Measurements from ENCODE around the gene ILKAP. TPM values are rescaled to one million over a fixed set of nuclear protein-coding genes. Genes with fewer than 3 reads are reported as not detected.

Gene ILKAP
- polyA plus RNA-seq, 3 donors = 23.2 to 44.2 (median 29.3) TPM

DNA sequence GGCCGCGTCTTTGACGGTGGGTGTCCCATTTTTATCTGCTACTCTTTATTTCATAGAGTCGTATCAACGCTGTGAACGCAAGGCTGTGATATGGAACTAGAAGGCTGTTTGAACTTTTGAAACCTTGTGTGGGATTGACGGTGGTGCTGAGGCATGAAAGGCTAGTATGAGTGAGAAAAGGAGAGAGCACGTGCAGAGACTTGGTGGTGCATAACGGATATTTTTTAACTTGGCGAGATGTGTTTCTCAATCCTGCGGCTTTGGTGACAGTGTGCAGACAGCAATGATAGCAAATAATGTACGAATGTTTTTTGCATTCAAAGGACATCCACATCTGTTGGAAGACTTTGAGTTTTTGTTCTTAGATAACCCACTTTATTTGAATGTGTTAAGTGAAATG, 30.1 kb upstream of the ILKAP start:
- Mint-ChIP-seq H3K27ac (no peak overlapping the region), H3K4me1 (peaks cover 31% of the 10 kb centered on the region), H3K36me3 (peaks cover 0 to 7% of the 10 kb centered on the region in 2 donors), H3K4me3 (no peak overlapping the region), H3K9me3 (peaks cover 2 to 17% (median 6%) of the 10 kb centered on the region in 7 donors), H3K27me3 (ENCODE audit: low read depth in 3 of 3) (peaks cover 41 to 85% (median 76%) of the 10 kb centered on the region in 3 donors)
- Histone ChIP-seq H3K27ac (ENCODE audit: low read depth in 1 of 2, low read length in 2 of 2) (no peak overlapping the region), H3K9me3 (replicated peaks in 1 of 2; ENCODE audit: control insufficient read depth in 1 of 2, insufficient read depth in 1 of 2, low read length in 2 of 2) (peaks cover 2 to 8% of the 10 kb centered on the region in 2 donors), H2AFZ (ENCODE audit: insufficient read depth, low read depth, low read length, poor library complexity, severe bottlenecking) (no peak overlapping the region), H3K9ac (ENCODE audit: insufficient read depth, low read length, poor library complexity, severe bottlenecking) (no peak overlapping the region), H3K27me3 (ENCODE audit: control insufficient read depth in 2 of 2, insufficient read depth in 2 of 2, low read length in 2 of 2) (peaks cover 6 to 38% of the 10 kb centered on the region in 2 donors), H3K36me3 (replicated peaks in 1 of 2; ENCODE audit: control insufficient read depth in 1 of 2, insufficient read depth in 2 of 2, low read length in 2 of 2) (no peaks in the 10 kb centered on the region), H3K79me2 (ENCODE audit: insufficient read depth, low read length) (no peaks in the 10 kb centered on the region), H3K4me1 (ENCODE audit: control insufficient read depth in 1 of 2, insufficient read depth in 2 of 2, low read length in 2 of 2) (peaks cover 27 to 28% of the 10 kb centered on the region in 2 donors), H4K20me1 (ENCODE audit: insufficient read depth, low read length) (no peaks in the 10 kb centered on the region), H3K4me2 (replicated peaks; ENCODE audit: extremely low read depth, low read length, poor library complexity, severe bottlenecking) (no peak overlapping the region), H3K4me3 (replicated peaks in 1 of 3; ENCODE audit: low read depth in 2 of 3, low read length in 3 of 3) (no peak overlapping the region)
- intact Hi-C loops (cut with micrococcal nuclease) = loop anchor here (2.0 to 10.0 kb wide), 2 partner anchors 55 to 269 kb away; partner anchors contain the start of genes PER2 (in 1 of the 2) and UBE2F (in 1 of the 2)
- 80% methylated on average over 4 of the region's 12 CpGs for WGBS (ENCODE audit: insufficient coverage)
- DNase-seq = no peak
- TF ChIP-seq, protein P1, sequence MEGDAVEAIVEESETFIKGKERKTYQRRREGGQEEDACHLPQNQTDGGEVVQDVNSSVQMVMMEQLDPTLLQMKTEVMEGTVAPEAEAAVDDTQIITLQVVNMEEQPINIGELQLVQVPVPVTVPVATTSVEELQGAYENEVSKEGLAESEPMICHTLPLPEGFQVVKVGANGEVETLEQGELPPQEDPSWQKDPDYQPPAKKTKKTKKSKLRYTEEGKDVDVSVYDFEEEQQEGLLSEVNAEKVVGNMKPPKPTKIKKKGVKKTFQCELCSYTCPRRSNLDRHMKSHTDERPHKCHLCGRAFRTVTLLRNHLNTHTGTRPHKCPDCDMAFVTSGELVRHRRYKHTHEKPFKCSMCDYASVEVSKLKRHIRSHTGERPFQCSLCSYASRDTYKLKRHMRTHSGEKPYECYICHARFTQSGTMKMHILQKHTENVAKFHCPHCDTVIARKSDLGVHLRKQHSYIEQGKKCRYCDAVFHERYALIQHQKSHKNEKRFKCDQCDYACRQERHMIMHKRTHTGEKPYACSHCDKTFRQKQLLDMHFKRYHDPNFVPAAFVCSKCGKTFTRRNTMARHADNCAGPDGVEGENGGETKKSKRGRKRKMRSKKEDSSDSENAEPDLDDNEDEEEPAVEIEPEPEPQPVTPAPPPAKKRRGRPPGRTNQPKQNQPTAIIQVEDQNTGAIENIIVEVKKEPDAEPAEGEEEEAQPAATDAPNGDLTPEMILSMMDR (IDR thresholded peaks at IDR 0.05) = no peak

DNA sequence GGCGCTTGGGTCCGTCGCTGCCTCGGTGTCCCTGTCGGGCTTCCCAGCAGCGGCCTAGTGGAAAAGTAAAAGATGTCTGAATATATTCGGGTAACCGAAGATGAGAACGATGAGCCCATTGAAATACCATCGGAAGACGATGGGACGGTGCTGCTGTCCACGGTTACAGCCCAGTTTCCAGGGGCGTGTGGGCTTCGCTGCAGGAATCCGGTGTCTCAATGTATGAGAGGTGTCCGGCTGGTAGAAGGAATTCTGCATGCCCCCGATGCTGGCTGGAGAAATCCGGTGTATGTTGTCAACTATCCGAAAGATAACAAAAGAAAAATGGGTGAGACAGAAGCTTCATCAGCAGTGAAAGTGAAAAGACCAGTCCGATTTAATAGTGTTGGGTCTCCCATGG, 28.3 kb upstream of the ILKAP start:
- peak overlapping the region in 1 of 3 experiments; percentile 77 for H3K4me3 ChIP-seq (replicated peaks in 1 of 3; ENCODE audit: low read depth in 2 of 3, low read length in 3 of 3)
- peak overlapping the region; percentile 76 for H3K4me2 ChIP-seq (replicated peaks; ENCODE audit: extremely low read depth, low read length, poor library complexity, severe bottlenecking)
- no peak overlapping the region for H3K9ac ChIP-seq (ENCODE audit: insufficient read depth, low read length, poor library complexity, severe bottlenecking)

More for the DNA sequence above, 28.3 kb upstream of the ILKAP start:
- H3K4me1 ChIP-seq (ENCODE audit: control insufficient read depth in 1 of 2, insufficient read depth in 2 of 2, low read length in 2 of 2) = peaks cover 26 to 28% of the 10 kb centered on the region in 2 donors
- peaks cover 0 to 20% of the 10 kb centered on the region in 2 donors for H3K27me3 ChIP-seq (ENCODE audit: control insufficient read depth in 2 of 2, insufficient read depth in 2 of 2, low read length in 2 of 2)
- H2AFZ ChIP-seq (ENCODE audit: insufficient read depth, low read depth, low read length, poor library complexity, severe bottlenecking) = no peak overlapping the region
- DNase-seq = no peak
- no peaks in the 10 kb centered on the region for H3K79me2 ChIP-seq (ENCODE audit: insufficient read depth, low read length)
- no peaks in the 10 kb centered on the region for H3K9me3 ChIP-seq (replicated peaks in 1 of 2; ENCODE audit: control insufficient read depth in 1 of 2, insufficient read depth in 1 of 2, low read length in 2 of 2)
- no peaks in the 10 kb centered on the region for H3K36me3 ChIP-seq (replicated peaks in 1 of 2; ENCODE audit: control insufficient read depth in 1 of 2, insufficient read depth in 2 of 2, low read length in 2 of 2)
- no peak overlapping the region for H3K27ac ChIP-seq (ENCODE audit: low read depth in 1 of 2, low read length in 2 of 2)
- peaks cover 0 to 17% (median 3%) of the 10 kb centered on the region in 7 donors for H3K9me3 Mint-ChIP-seq
- intact Hi-C loops (cut with micrococcal nuclease) = loop anchor here in 1 of 2 donors (10.0 kb wide), 1 partner anchor 267 kb away; the partner anchor contains the start of gene UBE2F
- H3K4me3 Mint-ChIP-seq = peak overlapping the region; percentile 80 to 91
- TF ChIP-seq, protein P1 (IDR thresholded peaks at IDR 0.05) = no peak
- peaks cover 31% of the 10 kb centered on the region for H3K4me1 Mint-ChIP-seq
- 53% methylated on average over 21 of the region's 21 CpGs for WGBS (ENCODE audit: insufficient coverage)
- peaks cover 26 to 76% (median 66%) of the 10 kb centered on the region in 3 donors for H3K27me3 Mint-ChIP-seq (ENCODE audit: low read depth in 3 of 3)
- no peaks in the 10 kb centered on the region for H4K20me1 ChIP-seq (ENCODE audit: insufficient read depth, low read length)
- H3K36me3 Mint-ChIP-seq = peaks cover 7 to 9% of the 10 kb centered on the region in 2 donors
- peak overlapping the region in 1 of 7 donors; percentile 60 for H3K27ac Mint-ChIP-seq

All from CD14-positive monocyte (primary cell).